B cell (primary cell): ENCODE results near the gene DUSP11. TPM values are rescaled to one million over a fixed set of nuclear protein-coding genes. Genes with fewer than 3 reads are reported as not detected.

Experiments used
- ATAC-seq: fragments of 200-7000 bp; cut with Tn5 transposase; one replicate; pipeline ENCODE4 v1.10.0; 2021; ENCODE audit warnings: low read depth, mild to moderate bottlenecking, moderate number of reproducible peaks, moderate library complexity
- CTCF ChIA-PET: fragments of 350-600 bp; sonication (Branson Sonifier 250); formaldehyde crosslinking; loops from one replicate; lab custom pipeline; 2021; ENCODE audit warnings: antibody characterized with exemption, inconsistent platforms; lab: Charles Lee
- POLR2A ChIA-PET: fragments of 350-600 bp; sonication (Branson Sonifier 250); formaldehyde crosslinking; loops from one replicate; lab custom pipeline; 2021; ENCODE audit warnings: antibody characterized with exemption; lab: Charles Lee
- DNase-seq: peaks from one replicate; pipeline ENCODE4 v3.0.0; 2013
- H2AFZ ChIP-seq: 2 replicates; pipeline ENCODE4 v1.6.1; 2012; ENCODE audit warnings: mild to moderate bottlenecking, low read depth, low read length; ENCODE audit not compliant: insufficient read depth, poor library complexity, severe bottlenecking
- H3K27ac ChIP-seq, 2 donors: 1 replicate in 1 of 2; 2 replicates in 1 of 2; pipeline ENCODE4 v1.5.1; 2012 to 2013; ENCODE audit warnings: low read length in 2 of 2, mild to moderate bottlenecking in 2 of 2, moderate library complexity in 1 of 2
- H3K27me3 ChIP-seq, 4 experiments: fragments of 200-600 bp in 1 of 4; sonication (generic) in 1 of 4; replicated peaks in 1 of 4; 1 replicate in 2 of 4; 2 replicates in 2 of 4; pipeline versions ENCODE4 v1.6.1 to v1.7.0; 2013 to 2016; ENCODE audit warnings: low read length in 3 of 4, mild to moderate bottlenecking in 2 of 4, mixed read lengths in 1 of 4, moderate library complexity in 1 of 4; ENCODE audit not compliant: insufficient read depth in 4 of 4, control insufficient read depth in 3 of 4; ENCODE audit errors: control extremely low read depth in 1 of 4
- H3K36me3 ChIP-seq, 2 experiments: replicated peaks in 1 of 2; 1 replicate in 1 of 2; 2 replicates in 1 of 2; pipeline versions ENCODE4 v1.6.1 to v1.7.1; 2013; ENCODE audit warnings: low read length in 1 of 2; ENCODE audit not compliant: insufficient read depth in 2 of 2, control insufficient read depth in 1 of 2; ENCODE audit errors: control extremely low read depth in 1 of 2, extremely low read depth in 1 of 2
- H3K4me1 ChIP-seq, 2 donors: fragments of 200-600 bp in 1 of 2; sonication (generic) in 1 of 2; 1 replicate in 1 of 2; 2 replicates in 1 of 2; pipeline versions ENCODE4 v1.5.1 to v1.6.1; 2013 to 2017; ENCODE audit warnings: low read length in 2 of 2; ENCODE audit not compliant: control insufficient read depth in 2 of 2, insufficient read depth in 2 of 2
- H3K4me2 ChIP-seq: replicated peaks from 2 replicates; pipeline ENCODE3; 2012; ENCODE audit warnings: mild to moderate bottlenecking, low read depth, low read length; ENCODE audit not compliant: poor library complexity, severe bottlenecking
- H3K4me3 ChIP-seq, 5 experiments: fragments of 200-600 bp in 1 of 5; sonication (generic) in 1 of 5; 1 replicate in 3 of 5; 2 replicates in 2 of 5; pipeline versions ENCODE4 v1.5.1 to v1.7.0; 2011 to 2016; ENCODE audit warnings: low read length in 4 of 5, mild to moderate bottlenecking in 4 of 5, low read depth in 2 of 5, control low read depth in 1 of 5, moderate library complexity in 1 of 5; ENCODE audit not compliant: insufficient read depth in 1 of 5; ENCODE audit errors: control extremely low read depth in 1 of 5, extremely low read depth in 1 of 5
- H3K79me2 ChIP-seq: fragments of 200-600 bp; sonication (generic); one replicate; pipeline ENCODE4 v1.6.0; 2016; ENCODE audit warnings: low read length; ENCODE audit not compliant: control insufficient read depth, insufficient read depth
- H3K9ac ChIP-seq: fragments of 200-600 bp; sonication (generic); 2 replicates; pipeline ENCODE4 v1.6.1; 2017; ENCODE audit warnings: mild to moderate bottlenecking, low read length, moderate library complexity
- H3K9me3 ChIP-seq, 3 donors: one replicate each; pipeline versions ENCODE4 v1.6.1 to v1.7.1; 2013; ENCODE audit warnings: low read length in 2 of 3; ENCODE audit not compliant: control insufficient read depth in 2 of 3, insufficient read depth in 1 of 3; ENCODE audit errors: control extremely low read depth in 1 of 3
- H4K20me1 ChIP-seq: 2 replicates; pipeline ENCODE4 v1.6.0; 2012; ENCODE audit warnings: mild to moderate bottlenecking, low read length; ENCODE audit not compliant: insufficient read depth, control insufficient read depth, poor library complexity, severe bottlenecking
- H3K27ac Mint-ChIP-seq: one replicate; pipeline ENCODE4 v1.8.0; 2021; ENCODE audit warnings: mixed read lengths
- H3K27me3 Mint-ChIP-seq: one replicate; pipeline ENCODE4 v1.8.0; 2021; ENCODE audit warnings: mixed read lengths
- H3K4me1 Mint-ChIP-seq: one replicate; pipeline ENCODE4 v1.8.0; 2021; ENCODE audit warnings: mixed read lengths
- H3K4me3 Mint-ChIP-seq: one replicate; pipeline ENCODE4 v1.8.0; 2021; ENCODE audit warnings: mixed read lengths
- H3K9me3 Mint-ChIP-seq: one replicate; pipeline ENCODE4 v1.8.0; 2022; ENCODE audit warnings: mixed read lengths; ENCODE audit not compliant: insufficient read depth
- EZH2 ChIP-seq: IDR thresholded peaks from 2 replicates; pipeline ENCODE4 v1.6.1; 2012; ENCODE audit warnings: borderline replicate concordance, low read depth, mild to moderate bottlenecking, moderate library complexity, low read length; ENCODE audit not compliant: insufficient read depth, poor library complexity, severe bottlenecking
- WGBS: methylation state at CpG from one replicate; pipeline ENCODE4 v1.1.5; 2013; ENCODE audit warnings: missing lambda C conversion rate; ENCODE audit not compliant: insufficient coverage; 5-methylcytosine and 5-hydroxymethylcytosine counted together
- intact Hi-C: fragments of 100-400 bp; cut with micrococcal nuclease; formaldehyde crosslinking; loops from one replicate; pipeline ENCODE4 v1.10.0; 2022
- polyA plus RNA-seq: library from polyadenylated mRNA; depleted of rRNA; stranded (reverse); fragments of >200 nt; gene quantifications from 2 replicates; pipeline ENCODE4 v1.2.3, GENCODE V29; 2012
- total RNA-seq, 2 donors: library from RNA; stranded (reverse); fragments of 120-200 nt in 1 of 2; gene quantifications; 1 replicate in 1 of 2; 2 replicates in 1 of 2; pipeline versions ENCODE4 v1.2.3 to v1.2.4, GENCODE V29; 2013 to 2022
- TF ChIP-seq, protein P1 (sequence below): fragments of 200-600 bp; IDR thresholded peaks from one replicate; pipeline ENCODE4 v1.8.0; 2022; ENCODE audit warnings: antibody characterized with exemption, mild to moderate bottlenecking

DUSP11 gene
- total and polyA plus RNA-seq, 2 donors (not counting 1 experiment from before 2014, with no cell fraction given): 16.0 to 42.2 TPM

DNA sequence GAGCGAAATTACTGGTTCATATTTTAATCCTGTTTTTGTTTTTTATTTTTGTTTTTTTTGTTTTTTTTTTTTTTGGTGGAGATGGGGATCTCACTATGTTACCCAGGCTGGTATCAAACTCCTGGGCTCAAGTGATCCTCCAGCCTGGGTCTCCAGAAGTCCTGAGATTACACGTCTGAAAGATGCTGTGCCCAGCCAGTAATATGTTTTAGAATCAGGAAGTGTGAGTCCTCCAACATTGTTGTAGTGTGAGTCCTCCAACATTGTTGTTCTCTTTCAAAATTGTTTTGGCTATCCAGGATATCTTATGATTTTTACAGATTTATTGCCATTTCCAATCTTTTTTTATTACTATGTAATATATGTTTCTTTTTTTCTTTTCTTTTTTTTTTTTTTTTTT lies 65.8 kb downstream of the DUSP11 start:
- DNase-seq (no peak), ATAC-seq (no peak)
- Histone ChIP-seq H3K36me3 (no peaks in the 10 kb centered on the region), H3K27me3 (peaks cover 0 to 9% (median 6%) of the 10 kb centered on the region in 4 experiments), H3K9me3 (peaks cover 0 to 15% (median 5%) of the 10 kb centered on the region in 3 donors), H3K4me2 (no peak overlapping the region), H3K4me3 (no peak overlapping the region), H3K4me1 (no peaks in the 10 kb centered on the region), H3K79me2 (no peaks in the 10 kb centered on the region), H3K27ac (no peak overlapping the region), H4K20me1 (no peaks in the 10 kb centered on the region), H3K9ac (no peak overlapping the region), H2AFZ (no peak overlapping the region)
- intact Hi-C loops: no loop called here
- no peaks in the 10 kb centered on the region for H3K4me1 Mint-ChIP-seq
- ChIA-PET CTCF (no interaction called here), POLR2A (no interaction called here)
- H3K9me3 Mint-ChIP-seq: peaks cover 10% of the 10 kb centered on the region
- H3K4me3 Mint-ChIP-seq: no peak overlapping the region
- H3K27me3 Mint-ChIP-seq: peaks cover 43% of the 10 kb centered on the region
- H3K27ac Mint-ChIP-seq: no peak overlapping the region
- TF ChIP-seq, protein P1, sequence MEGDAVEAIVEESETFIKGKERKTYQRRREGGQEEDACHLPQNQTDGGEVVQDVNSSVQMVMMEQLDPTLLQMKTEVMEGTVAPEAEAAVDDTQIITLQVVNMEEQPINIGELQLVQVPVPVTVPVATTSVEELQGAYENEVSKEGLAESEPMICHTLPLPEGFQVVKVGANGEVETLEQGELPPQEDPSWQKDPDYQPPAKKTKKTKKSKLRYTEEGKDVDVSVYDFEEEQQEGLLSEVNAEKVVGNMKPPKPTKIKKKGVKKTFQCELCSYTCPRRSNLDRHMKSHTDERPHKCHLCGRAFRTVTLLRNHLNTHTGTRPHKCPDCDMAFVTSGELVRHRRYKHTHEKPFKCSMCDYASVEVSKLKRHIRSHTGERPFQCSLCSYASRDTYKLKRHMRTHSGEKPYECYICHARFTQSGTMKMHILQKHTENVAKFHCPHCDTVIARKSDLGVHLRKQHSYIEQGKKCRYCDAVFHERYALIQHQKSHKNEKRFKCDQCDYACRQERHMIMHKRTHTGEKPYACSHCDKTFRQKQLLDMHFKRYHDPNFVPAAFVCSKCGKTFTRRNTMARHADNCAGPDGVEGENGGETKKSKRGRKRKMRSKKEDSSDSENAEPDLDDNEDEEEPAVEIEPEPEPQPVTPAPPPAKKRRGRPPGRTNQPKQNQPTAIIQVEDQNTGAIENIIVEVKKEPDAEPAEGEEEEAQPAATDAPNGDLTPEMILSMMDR: no peak
- no peak for TF ChIP-seq EZH2
- no CpG with 5 or more reads among the region's 2 CpGs for WGBS

Other genes starting within 250 kb of the DUSP11 start
- gene NAT8, start 137.7 kb downstream of the DUSP11 start, total RNA-seq: not detected in 2 replicates
- gene NAT8, start 137.7 kb downstream of the DUSP11 start, polyA plus RNA-seq: not detected in 2 replicates
- gene TPRKB, start 42.8 kb downstream of the DUSP11 start, total RNA-seq: 24.3 and 31.2 TPM in 2 replicates
- 22.4 and 24.3 TPM in 2 replicates for gene TPRKB, start 42.8 kb downstream of the DUSP11 start, polyA plus RNA-seq
- not detected in 2 replicates for gene C2orf78, start 4.1 kb upstream of the DUSP11 start, total RNA-seq
- not detected in 2 replicates for gene C2orf78, start 4.1 kb upstream of the DUSP11 start, polyA plus RNA-seq
- 32.5 and 35.8 TPM in 2 replicates for gene STAMBP, start 48.9 kb upstream of the DUSP11 start, total RNA-seq
- 21.8 and 22.6 TPM in 2 replicates for gene STAMBP, start 48.9 kb upstream of the DUSP11 start, polyA plus RNA-seq
- gene ACTG2, start 112.9 kb upstream of the DUSP11 start, total RNA-seq: not detected in 2 replicates
- not detected in 2 replicates for gene ACTG2, start 112.9 kb upstream of the DUSP11 start, polyA plus RNA-seq
- gene DGUOK, start 146.8 kb upstream of the DUSP11 start, total RNA-seq: 61.7 and 65.4 TPM in 2 replicates
- gene DGUOK, start 146.8 kb upstream of the DUSP11 start, polyA plus RNA-seq: 73.2 and 81.5 TPM in 2 replicates
- gene TET3, start 204.8 kb upstream of the DUSP11 start, total RNA-seq: 43.9 and 44.3 TPM in 2 replicates
- 4.7 and 8.2 TPM in 2 replicates for gene TET3, start 204.8 kb upstream of the DUSP11 start, polyA plus RNA-seq